Psoas muscle (tissue), 8 donors: ENCODE measurements around the gene IL1RAPL1. TPM values are rescaled to one million over a fixed set of nuclear protein-coding genes. Genes with fewer than 3 reads are reported as not detected.
"Not testable (repeated sequence)": the region's sequence is repeated elsewhere in the genome, so short reads cannot be mapped to it uniquely, and the experiment has no call there.

Experiments
- ATAC-seq, 4 donors: fragments of 200-7000 bp; cut with Tn5 transposase; one replicate each; pipeline ENCODE4 v1.9.1; 2020; ENCODE audit warnings: moderate library complexity in 3 of 4, mild to moderate bottlenecking in 2 of 4
- DNase-seq, 2 donors: peaks; one replicate each; pipeline ENCODE4 v3.0.0-alpha.2; 2020
- H3K27ac ChIP-seq: fragments of 200-600 bp; one replicate; pipeline ENCODE4 v1.8.0; 2022
- H3K27me3 ChIP-seq, 3 donors: fragments of 200-600 bp in 1 of 3; one replicate each; pipeline versions ENCODE4 v1.6.1 to v1.8.0; 2013 to 2022; ENCODE audit warnings: low read length in 2 of 3, mild to moderate bottlenecking in 2 of 3, moderate library complexity in 1 of 3; ENCODE audit not compliant: insufficient read depth in 3 of 3
- H3K36me3 ChIP-seq, 2 donors: fragments of 200-600 bp in 1 of 2; one replicate each; pipeline versions ENCODE4 v1.6.1 to v1.8.0; 2013 to 2022; ENCODE audit warnings: low read depth in 1 of 2, mild to moderate bottlenecking in 1 of 2, moderate library complexity in 1 of 2; ENCODE audit not compliant: insufficient read depth in 1 of 2
- H3K4me1 ChIP-seq: fragments of 200-600 bp; one replicate; pipeline ENCODE4 v1.8.0; 2022
- H3K4me3 ChIP-seq: fragments of 200-600 bp; one replicate; pipeline ENCODE4 v1.8.0; 2022; ENCODE audit warnings: mild to moderate bottlenecking
- H3K9me3 ChIP-seq: fragments of 200-600 bp; one replicate; pipeline ENCODE4 v1.8.0; 2022
- CTCF ChIP-seq: fragments of 200-600 bp; IDR thresholded peaks from one replicate; pipeline ENCODE4 v1.8.0; 2022; ENCODE audit warnings: antibody characterized with exemption
- WGBS, 3 donors: extraction: QIAGEN DNeasy Blood & Tissue Kit; methylation state at CpG; one replicate each; pipeline versions ENCODE4 v1.1.6 to v1.1.7; 2013; 5-methylcytosine and 5-hydroxymethylcytosine counted together
- intact Hi-C, 2 donors: fragments of 100-400 bp; cut with DNase I; formaldehyde crosslinking; loops; one replicate each; pipeline versions ENCODE4 v1.11.0 to v1.14.2; 2022
- polyA plus RNA-seq, 3 donors: library from polyadenylated mRNA; stranded (reverse); fragments of 200-250 nt; gene quantifications; one replicate each; pipeline ENCODE4 v1.2.3, GENCODE V29; 2013
- total RNA-seq, 4 donors: library from RNA; stranded (reverse); fragmentation: NEBNext Ultra II Directional in 2 of 4; extraction: Animal tissue kit (Norgen Biotek cat#: 25700) in 2 of 4; gene quantifications; one replicate each; pipeline versions ENCODE4 v1.2.1 to v1.2.4, GENCODE V29; 2021 to 2023
- donor health status: healthy with polysubstance abuse.
- donor health status: DM: no; HTN: no; CAD: no; lungs with moderate emphysema.
- donor health status: Bipolar disorder and iron deficiency.
- donor health status: healthy.
- donor health status: DM: yes; HTN: yes; CAD: no.
- donor health status: DM: no; HTN: no; CAD: no.
- donor health status: DM: no; HTN: no; CAD: no.
- donor health status: DM: yes; HTN: yes; CAD: no.

The IL1RAPL1 gene
- total and polyA plus RNA-seq, 7 donors = 0.04 to 0.50 (median 0.19) TPM; not detected in 1

- no peaks in the 10 kb centered on the region for H3K9me3 ChIP-seq
- WGBS, 3 donors = 63 to 77% (median 70%) methylated on average over 2 of the region's 2 CpGs
- intact Hi-C loops = no loop called here
These were observed 200.0 kb downstream of the IL1RAPL1 start for GRCh38 chrX:28787206-28787605.

GRCh38 chrX:28800671-28801070, 213.4 kb downstream of the IL1RAPL1 start:
- 87 to 96% (median 94%) methylated on average over 5 of the region's 5 CpGs for WGBS, 3 donors
- H3K27ac ChIP-seq, H3K4me1 ChIP-seq, ATAC-seq, H3K4me3 ChIP-seq, DNase-seq, H3K27me3 ChIP-seq, H3K36me3 ChIP-seq, intact Hi-C loops, H3K9me3 ChIP-seq: not testable (repeated sequence)

More at GRCh38 chrX:28787206-28787605, 200.0 kb downstream of the IL1RAPL1 start:
- TF ChIP-seq CTCF = no peak
- ATAC-seq (peak in 1 of 4 donors; percentile 58), DNase-seq (no peak)
- no peak overlapping the region for H3K27ac ChIP-seq
- H3K27me3 ChIP-seq = peaks cover 0 to 3% (median 0%) of the 10 kb centered on the region in 3 donors
- H3K4me3 ChIP-seq = no peak overlapping the region
- H3K4me1 ChIP-seq = no peaks in the 10 kb centered on the region
- no peaks in the 10 kb centered on the region for H3K36me3 ChIP-seq

GRCh38 chrX:28802625-28803024, 215.4 kb downstream of the IL1RAPL1 start:
- Histone ChIP-seq H3K27ac (no peak overlapping the region), H3K9me3 (no peaks in the 10 kb centered on the region), H3K36me3 (no peaks in the 10 kb centered on the region), H3K27me3 (no peaks in the 10 kb centered on the region), H3K4me3 (no peak overlapping the region), H3K4me1 (no peaks in the 10 kb centered on the region)
- DNase-seq (no peak), ATAC-seq (no peak)
- intact Hi-C loops = no loop called here
- 67 to 77% (median 75%) methylated on average over 1 of the region's 1 CpG for WGBS, 3 donors
- no peak for TF ChIP-seq CTCF

- Histone ChIP-seq H3K36me3 (no peaks in the 10 kb centered on the region), H3K27ac (no peak overlapping the region), H3K9me3 (no peaks in the 10 kb centered on the region), H3K4me3 (no peak overlapping the region), H3K4me1 (no peaks in the 10 kb centered on the region), H3K27me3 (no peaks in the 10 kb centered on the region)
- DNase-seq (no peak), ATAC-seq (no peak)
- no peak for TF ChIP-seq CTCF
- 57 to 75% (median 58%) methylated on average over 1 of the region's 1 CpG for WGBS, 3 donors
- intact Hi-C loops = no loop called here
These were observed 248.7 kb downstream of the IL1RAPL1 start for GRCh38 chrX:28835991-28836390.

- Histone ChIP-seq H3K27me3 (no peaks in the 10 kb centered on the region), H3K27ac (no peak overlapping the region), H3K4me3 (no peak overlapping the region), H3K36me3 (no peaks in the 10 kb centered on the region), H3K9me3 (no peaks in the 10 kb centered on the region), H3K4me1 (no peaks in the 10 kb centered on the region)
- WGBS, 3 donors = 64 to 93% (median 85%) methylated on average over 3 of the region's 3 CpGs
- intact Hi-C loops = no loop called here
- DNase-seq (no peak), ATAC-seq (no peak)
- no peak for TF ChIP-seq CTCF
These were observed 256.6 kb downstream of the IL1RAPL1 start for GRCh38 chrX:28843817-28844216.
